ENCODE results near the gene MAEA. TPM values are rescaled to one million over a fixed set of nuclear protein-coding genes. Genes with fewer than 3 reads are reported as not detected.

MAEA gene
- total RNA-seq, 1 experiment from 2014 or later, result 81.1 TPM

- no peaks in the 10 kb centered on the region for H3K36me3 ChIP-seq (ENCODE audit: control insufficient read depth, insufficient read depth, low read length)
- ChIA-PET POLR2A (no interaction called here), CTCF (interaction anchor here (1.2 kb wide), 1 partner anchor 111 kb away, joined by 3 read pairs; no protein-coding TSS in a partner anchor)
Observed at GRCh38 chr4:1354983-1355275, 65.2 kb downstream of the MAEA start.

GRCh38 chr4:1355378-1355777, 65.7 kb downstream of the MAEA start:
- H3K27ac Mint-ChIP-seq (ENCODE audit: unreplicated experiment), result no peak overlapping the region
- no peak overlapping the region for H3K4me3 Mint-ChIP-seq (ENCODE audit: unreplicated experiment)
- no peaks in the 10 kb centered on the region for H3K27me3 ChIP-seq (replicated peaks; ENCODE audit: control insufficient read depth, insufficient read depth, low read length)
- no peaks in the 10 kb centered on the region for H3K9me3 Mint-ChIP-seq (ENCODE audit: unreplicated experiment)
- no TSS peak for BruUV-seq (replicated peaks)
- peaks cover 6% of the 10 kb centered on the region for H3K36me3 Mint-ChIP-seq (ENCODE audit: insufficient read depth, unreplicated experiment)
- TF ChIP-seq CTCF (IDR thresholded peaks at IDR 0.05; ENCODE audit: insufficient read depth in 1 of 2, low read depth in 1 of 2, low read length in 1 of 2, severe bottlenecking in 1 of 2, unreplicated experiment in 1 of 2), result no peak
- no peak for DNase-seq
- H3K4me1 Mint-ChIP-seq (ENCODE audit: low read depth, unreplicated experiment), result no peaks in the 10 kb centered on the region
- no peaks in the 10 kb centered on the region for H3K9me3 ChIP-seq
- H3K4me1 ChIP-seq, result no peaks in the 10 kb centered on the region
- ChIA-PET CTCF (interaction anchor here (1.1 kb wide), 1 partner anchor 8 kb away, joined by 3 read pairs; no protein-coding TSS in a partner anchor), POLR2A (no interaction called here)
- H3K36me3 ChIP-seq (ENCODE audit: control insufficient read depth, insufficient read depth, low read length), result no peaks in the 10 kb centered on the region
- intact Hi-C loops (cut with micrococcal nuclease; ENCODE audit: unreplicated experiment), result no loop called here
- H3K27me3 Mint-ChIP-seq (ENCODE audit: insufficient read depth, unreplicated experiment), result no peaks in the 10 kb centered on the region
- H3K4me3 ChIP-seq (ENCODE audit: low read depth, low read length), result no peak overlapping the region

More at GRCh38 chr4:1354983-1355275, 65.2 kb downstream of the MAEA start:
- peaks cover 6% of the 10 kb centered on the region for H3K36me3 Mint-ChIP-seq (ENCODE audit: insufficient read depth, unreplicated experiment)
- H3K27ac Mint-ChIP-seq (ENCODE audit: unreplicated experiment), result no peak overlapping the region
- Histone ChIP-seq H3K4me1 (no peaks in the 10 kb centered on the region), H3K27me3 (replicated peaks; ENCODE audit: control insufficient read depth, insufficient read depth, low read length) (no peaks in the 10 kb centered on the region), H3K9me3 (no peaks in the 10 kb centered on the region), H3K4me3 (ENCODE audit: low read depth, low read length) (no peak overlapping the region)
- no peak overlapping the region for H3K4me3 Mint-ChIP-seq (ENCODE audit: unreplicated experiment)
- intact Hi-C loops (cut with micrococcal nuclease; ENCODE audit: unreplicated experiment), result no loop called here
- no peaks in the 10 kb centered on the region for H3K27me3 Mint-ChIP-seq (ENCODE audit: insufficient read depth, unreplicated experiment)
- no peaks in the 10 kb centered on the region for H3K9me3 Mint-ChIP-seq (ENCODE audit: unreplicated experiment)
- TF ChIP-seq CTCF (IDR thresholded peaks at IDR 0.05; ENCODE audit: insufficient read depth in 1 of 2, low read depth in 1 of 2, low read length in 1 of 2, severe bottlenecking in 1 of 2, unreplicated experiment in 1 of 2), result no peak
- DNase-seq, result no peak
- BruUV-seq (replicated peaks), result no TSS peak
- no peaks in the 10 kb centered on the region for H3K4me1 Mint-ChIP-seq (ENCODE audit: low read depth, unreplicated experiment)

- Histone ChIP-seq H3K27me3 (replicated peaks; ENCODE audit: control insufficient read depth, insufficient read depth, low read length) (no peaks in the 10 kb centered on the region), H3K4me1 (no peaks in the 10 kb centered on the region), H3K9me3 (no peaks in the 10 kb centered on the region), H3K4me3 (ENCODE audit: low read depth, low read length) (no peak overlapping the region), H3K36me3 (ENCODE audit: control insufficient read depth, insufficient read depth, low read length) (no peaks in the 10 kb centered on the region)
- Mint-ChIP-seq H3K9me3 (ENCODE audit: unreplicated experiment) (no peaks in the 10 kb centered on the region), H3K4me1 (ENCODE audit: low read depth, unreplicated experiment) (no peaks in the 10 kb centered on the region), H3K27me3 (ENCODE audit: insufficient read depth, unreplicated experiment) (no peaks in the 10 kb centered on the region), H3K4me3 (ENCODE audit: unreplicated experiment) (no peak overlapping the region), H3K27ac (ENCODE audit: unreplicated experiment) (no peak overlapping the region), H3K36me3 (ENCODE audit: insufficient read depth, unreplicated experiment) (peaks cover 10% of the 10 kb centered on the region)
- DNase-seq, result peak; percentile 58 to 77
- intact Hi-C loops (cut with micrococcal nuclease; ENCODE audit: unreplicated experiment), result loop anchor here (1.0 kb wide), 1 partner anchor 273 kb away; no protein-coding TSS in a partner anchor
- CTCF ChIA-PET, result interaction anchor here (0.6 to 1.1 kb wide), 8 partner anchors 9 to 1210 kb away, joined by 3 to 10 read pairs (median 3); no protein-coding TSS in a partner anchor
- TF ChIP-seq CTCF (IDR thresholded peaks at IDR 0.05; ENCODE audit: insufficient read depth in 1 of 2, low read depth in 1 of 2, low read length in 1 of 2, severe bottlenecking in 1 of 2, unreplicated experiment in 1 of 2), result peak; percentile 70 to 84
- POLR2A ChIA-PET, result no interaction called here
- BruUV-seq (replicated peaks), result no TSS peak
Observed at GRCh38 chr4:1356181-1356998, 66.7 kb downstream of the MAEA start.
